ENCODE measurements around the gene CIROP.
A peak's percentile ranks its signal among the peaks of the same experiment; 100 is the strongest.

DNA sequence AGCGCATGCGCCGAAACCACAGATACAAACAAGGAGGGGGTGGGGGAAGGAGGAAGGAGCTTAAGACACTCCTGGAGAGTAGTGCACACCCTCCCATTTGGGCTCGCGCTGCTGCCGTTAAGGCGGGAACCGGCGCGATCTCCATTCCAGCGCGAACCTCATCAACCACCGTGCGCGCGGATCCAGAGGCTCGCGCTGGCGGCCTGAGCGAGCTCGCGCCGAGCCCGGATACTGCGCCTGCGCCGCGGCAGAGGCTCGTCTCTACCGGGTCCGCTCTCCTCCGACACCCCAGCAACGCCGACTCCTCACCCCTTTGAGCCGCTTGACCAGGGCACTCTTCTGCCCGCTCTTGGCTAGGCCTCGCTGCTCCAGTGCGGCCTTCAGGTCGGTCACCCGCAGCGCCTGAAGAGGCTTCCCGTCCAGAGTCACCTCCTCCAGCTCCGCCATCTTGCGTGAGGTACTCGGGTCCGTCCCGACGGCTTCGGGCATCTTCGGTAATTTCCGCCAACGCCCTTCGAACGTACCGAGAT is 10.1 kb downstream of the CIROP start, which contains the start of gene ACIN1:
- TF ChIP-seq POLR2AphosphoS5 (IDR thresholded peaks at IDR 0.05): peak; percentile 86 to 94
- TF ChIP-seq, protein P1, sequence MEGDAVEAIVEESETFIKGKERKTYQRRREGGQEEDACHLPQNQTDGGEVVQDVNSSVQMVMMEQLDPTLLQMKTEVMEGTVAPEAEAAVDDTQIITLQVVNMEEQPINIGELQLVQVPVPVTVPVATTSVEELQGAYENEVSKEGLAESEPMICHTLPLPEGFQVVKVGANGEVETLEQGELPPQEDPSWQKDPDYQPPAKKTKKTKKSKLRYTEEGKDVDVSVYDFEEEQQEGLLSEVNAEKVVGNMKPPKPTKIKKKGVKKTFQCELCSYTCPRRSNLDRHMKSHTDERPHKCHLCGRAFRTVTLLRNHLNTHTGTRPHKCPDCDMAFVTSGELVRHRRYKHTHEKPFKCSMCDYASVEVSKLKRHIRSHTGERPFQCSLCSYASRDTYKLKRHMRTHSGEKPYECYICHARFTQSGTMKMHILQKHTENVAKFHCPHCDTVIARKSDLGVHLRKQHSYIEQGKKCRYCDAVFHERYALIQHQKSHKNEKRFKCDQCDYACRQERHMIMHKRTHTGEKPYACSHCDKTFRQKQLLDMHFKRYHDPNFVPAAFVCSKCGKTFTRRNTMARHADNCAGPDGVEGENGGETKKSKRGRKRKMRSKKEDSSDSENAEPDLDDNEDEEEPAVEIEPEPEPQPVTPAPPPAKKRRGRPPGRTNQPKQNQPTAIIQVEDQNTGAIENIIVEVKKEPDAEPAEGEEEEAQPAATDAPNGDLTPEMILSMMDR (IDR thresholded peaks at IDR 0.05): no peak

Data from upper lobe of left lung (tissue), 4 donors.